ENCODE data around the gene NHLRC4. TPM values are rescaled to one million over a fixed set of nuclear protein-coding genes. Genes with fewer than 3 reads are reported as not detected.
A peak's percentile ranks its signal among the peaks of the same experiment; 100 is the strongest.

Gene NHLRC4
- total RNA-seq, 2 experiments from 2014 or later: 0.45 to 0.55 TPM

DNA sequence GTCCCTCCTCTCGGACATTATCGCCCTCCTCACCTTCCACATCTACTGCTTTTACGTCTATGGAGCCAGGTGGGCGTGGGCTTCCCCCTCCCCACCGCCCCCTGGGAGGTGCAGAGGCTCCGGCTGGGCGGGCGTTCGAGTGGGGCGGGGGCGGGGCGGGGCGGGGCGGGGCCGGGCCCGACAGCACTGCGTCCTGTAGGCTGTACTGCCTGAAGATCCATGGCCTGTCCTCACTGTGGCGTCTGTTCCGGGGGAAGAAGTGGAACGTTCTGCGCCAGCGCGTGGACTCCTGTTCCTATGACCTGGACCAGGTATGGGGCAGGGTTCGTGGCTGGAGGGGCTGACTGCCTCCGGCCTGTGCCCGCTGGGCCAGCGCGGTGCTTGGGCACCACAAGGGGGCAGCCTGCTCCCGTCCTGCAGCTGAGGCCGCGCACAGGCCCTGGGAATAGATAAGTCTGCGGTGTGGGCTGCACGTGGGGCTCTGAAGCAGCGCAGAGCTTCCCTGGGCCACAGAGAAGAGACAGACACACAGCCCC lies 12.1 kb downstream of the NHLRC4 start:
- no peaks in the 10 kb centered on the region for H3K4me1 Mint-ChIP-seq (ENCODE audit: low read depth)
- Histone ChIP-seq H3K4me1 (ENCODE audit: insufficient read depth, low read length) (peaks cover 4% of the 10 kb centered on the region), H3K4me3 (ENCODE audit: low read length) (no peak overlapping the region), H3K36me3 (ENCODE audit: insufficient read depth, low read length) (peaks cover 6% of the 10 kb centered on the region), H3K27me3 (ENCODE audit: control insufficient read depth in 1 of 2, insufficient read depth in 2 of 2, low read length in 2 of 2) (no peaks in the 10 kb centered on the region), H3K27ac (ENCODE audit: low read depth in 1 of 2, low read length in 2 of 2) (no peak overlapping the region), H3K9me3 (ENCODE audit: control insufficient read depth in 1 of 2, insufficient read depth in 1 of 2, low read length in 2 of 2) (no peaks in the 10 kb centered on the region)
- intact Hi-C loops (cut with DNase I, micrococcal nuclease): loop anchor here (1.0 to 2.0 kb wide), 2 partner anchors 32 kb away; no protein-coding TSS in a partner anchor
- no peaks in the 10 kb centered on the region for H3K36me3 Mint-ChIP-seq (ENCODE audit: low read depth)
- TF ChIP-seq CTCF (IDR thresholded peaks at IDR 0.05): peak; percentile 71
- H3K9me3 Mint-ChIP-seq: no peaks in the 10 kb centered on the region
- ChIA-PET POLR2A (no interaction called here), CTCF (interaction anchor here (0.7 to 1.1 kb wide), 6 partner anchors 9 to 69 kb away, joined by 3 to 8 read pairs (median 4); no protein-coding TSS in a partner anchor)
- ATAC-seq (ENCODE audit: poor library complexity): peak; percentile 95
- H3K27me3 Mint-ChIP-seq: no peaks in the 10 kb centered on the region
- H3K4me3 Mint-ChIP-seq: no peak overlapping the region
- peak; percentile 32 to 86 (median 57) for DNase-seq
- no peak overlapping the region for H3K27ac Mint-ChIP-seq

DNA sequence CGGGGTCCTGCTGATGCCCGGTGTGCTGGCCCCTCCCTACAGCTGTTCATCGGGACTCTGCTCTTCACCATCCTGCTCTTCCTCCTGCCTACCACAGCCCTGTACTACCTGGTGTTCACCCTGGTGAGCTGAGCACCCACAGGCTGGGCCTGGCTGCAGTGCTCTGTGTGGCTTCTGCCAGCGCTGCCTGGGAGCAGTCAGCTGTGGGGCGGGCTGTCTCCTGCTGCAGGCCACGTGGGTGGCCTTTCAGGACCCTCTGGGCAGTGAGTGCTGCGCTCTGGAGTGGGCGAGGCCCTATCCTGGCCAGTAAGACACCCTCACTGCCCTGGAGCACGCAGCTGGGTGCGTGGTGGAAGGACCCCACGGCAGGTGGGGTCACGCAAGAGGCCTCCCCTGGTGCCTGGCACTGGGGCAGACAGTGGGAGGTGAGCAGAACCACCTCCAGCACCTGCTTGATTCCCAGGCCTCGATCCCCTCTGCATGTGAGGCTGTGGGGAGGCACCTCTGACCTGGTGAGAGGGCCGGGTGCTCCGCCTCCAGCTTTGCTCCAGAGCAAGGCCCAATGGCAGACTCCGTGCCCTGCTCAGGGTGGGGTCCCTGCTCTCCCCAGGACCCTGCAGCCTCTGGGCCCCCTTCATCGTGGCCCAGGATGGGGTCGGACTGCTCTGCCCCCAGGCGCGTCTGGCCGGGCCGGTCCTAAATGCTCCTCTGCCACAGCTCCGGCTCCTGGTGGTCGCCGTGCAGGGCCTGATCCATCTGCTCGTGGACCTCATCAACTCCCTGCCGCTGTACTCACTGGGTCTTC lies 13.5 kb downstream of the NHLRC4 start:
- Histone ChIP-seq H3K9me3 (ENCODE audit: control insufficient read depth in 1 of 2, insufficient read depth in 1 of 2, low read length in 2 of 2) (no peaks in the 10 kb centered on the region), H3K36me3 (ENCODE audit: insufficient read depth, low read length) (no peaks in the 10 kb centered on the region), H3K27me3 (ENCODE audit: control insufficient read depth in 1 of 2, insufficient read depth in 2 of 2, low read length in 2 of 2) (no peaks in the 10 kb centered on the region), H3K27ac (ENCODE audit: low read depth in 1 of 2, low read length in 2 of 2) (no peak overlapping the region), H3K4me1 (ENCODE audit: insufficient read depth, low read length) (peaks cover 4% of the 10 kb centered on the region), H3K4me3 (ENCODE audit: low read length) (no peak overlapping the region)
- ChIA-PET POLR2A (no interaction called here), CTCF (no interaction called here)
- Mint-ChIP-seq H3K4me1 (ENCODE audit: low read depth) (no peaks in the 10 kb centered on the region), H3K27ac (no peak overlapping the region), H3K9me3 (no peaks in the 10 kb centered on the region), H3K4me3 (no peak overlapping the region), H3K27me3 (no peaks in the 10 kb centered on the region), H3K36me3 (ENCODE audit: low read depth) (no peaks in the 10 kb centered on the region)
- DNase-seq (no peak), ATAC-seq (ENCODE audit: poor library complexity) (no peak)
- TF ChIP-seq CTCF (IDR thresholded peaks at IDR 0.05): no peak
- intact Hi-C loops (cut with DNase I, micrococcal nuclease): no loop called here

GRCh38 chr16:580946-581498 lies 14.2 kb downstream of the NHLRC4 start:
- Histone ChIP-seq H3K9me3 (ENCODE audit: control insufficient read depth in 1 of 2, insufficient read depth in 1 of 2, low read length in 2 of 2) (no peaks in the 10 kb centered on the region), H3K27ac (ENCODE audit: low read depth in 1 of 2, low read length in 2 of 2) (no peak overlapping the region), H3K36me3 (ENCODE audit: insufficient read depth, low read length) (no peaks in the 10 kb centered on the region), H3K4me3 (ENCODE audit: low read length) (no peak overlapping the region), H3K27me3 (ENCODE audit: control insufficient read depth in 1 of 2, insufficient read depth in 2 of 2, low read length in 2 of 2) (no peaks in the 10 kb centered on the region), H3K4me1 (ENCODE audit: insufficient read depth, low read length) (peaks cover 4% of the 10 kb centered on the region)
- H3K4me3 Mint-ChIP-seq: no peak overlapping the region
- no peaks in the 10 kb centered on the region for H3K9me3 Mint-ChIP-seq
- DNase-seq (no peak), ATAC-seq (ENCODE audit: poor library complexity) (no peak)
- POLR2A ChIA-PET: no interaction called here
- intact Hi-C loops (cut with DNase I, micrococcal nuclease): no loop called here
- no peaks in the 10 kb centered on the region for H3K36me3 Mint-ChIP-seq (ENCODE audit: low read depth)
- H3K27ac Mint-ChIP-seq: no peak overlapping the region
- TF ChIP-seq CTCF (IDR thresholded peaks at IDR 0.05): no peak
- CTCF ChIA-PET: no interaction called here
- no peaks in the 10 kb centered on the region for H3K27me3 Mint-ChIP-seq
- no peaks in the 10 kb centered on the region for H3K4me1 Mint-ChIP-seq (ENCODE audit: low read depth)
